Occipital lobe (tissue), 2 donors: ENCODE data around the gene OSBPL5. TPM values are rescaled to one million over a fixed set of nuclear protein-coding genes. Genes with fewer than 3 reads are reported as not detected.

Experiments
- DNase-seq: peaks from one replicate; lab custom pipeline; 2025; lab: John Stamatoyannopoulos, UW
- total RNA-seq: library from RNA; depleted of rRNA; stranded (reverse); fragments of >200 nt; gene quantifications from one replicate; pipeline ENCODE4 v1.2.3, GENCODE V29; 2014

The OSBPL5 gene, protein sequence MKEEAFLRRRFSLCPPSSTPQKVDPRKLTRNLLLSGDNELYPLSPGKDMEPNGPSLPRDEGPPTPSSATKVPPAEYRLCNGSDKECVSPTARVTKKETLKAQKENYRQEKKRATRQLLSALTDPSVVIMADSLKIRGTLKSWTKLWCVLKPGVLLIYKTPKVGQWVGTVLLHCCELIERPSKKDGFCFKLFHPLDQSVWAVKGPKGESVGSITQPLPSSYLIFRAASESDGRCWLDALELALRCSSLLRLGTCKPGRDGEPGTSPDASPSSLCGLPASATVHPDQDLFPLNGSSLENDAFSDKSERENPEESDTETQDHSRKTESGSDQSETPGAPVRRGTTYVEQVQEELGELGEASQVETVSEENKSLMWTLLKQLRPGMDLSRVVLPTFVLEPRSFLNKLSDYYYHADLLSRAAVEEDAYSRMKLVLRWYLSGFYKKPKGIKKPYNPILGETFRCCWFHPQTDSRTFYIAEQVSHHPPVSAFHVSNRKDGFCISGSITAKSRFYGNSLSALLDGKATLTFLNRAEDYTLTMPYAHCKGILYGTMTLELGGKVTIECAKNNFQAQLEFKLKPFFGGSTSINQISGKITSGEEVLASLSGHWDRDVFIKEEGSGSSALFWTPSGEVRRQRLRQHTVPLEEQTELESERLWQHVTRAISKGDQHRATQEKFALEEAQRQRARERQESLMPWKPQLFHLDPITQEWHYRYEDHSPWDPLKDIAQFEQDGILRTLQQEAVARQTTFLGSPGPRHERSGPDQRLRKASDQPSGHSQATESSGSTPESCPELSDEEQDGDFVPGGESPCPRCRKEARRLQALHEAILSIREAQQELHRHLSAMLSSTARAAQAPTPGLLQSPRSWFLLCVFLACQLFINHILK
- total RNA-seq: 31.2 TPM

DNA sequence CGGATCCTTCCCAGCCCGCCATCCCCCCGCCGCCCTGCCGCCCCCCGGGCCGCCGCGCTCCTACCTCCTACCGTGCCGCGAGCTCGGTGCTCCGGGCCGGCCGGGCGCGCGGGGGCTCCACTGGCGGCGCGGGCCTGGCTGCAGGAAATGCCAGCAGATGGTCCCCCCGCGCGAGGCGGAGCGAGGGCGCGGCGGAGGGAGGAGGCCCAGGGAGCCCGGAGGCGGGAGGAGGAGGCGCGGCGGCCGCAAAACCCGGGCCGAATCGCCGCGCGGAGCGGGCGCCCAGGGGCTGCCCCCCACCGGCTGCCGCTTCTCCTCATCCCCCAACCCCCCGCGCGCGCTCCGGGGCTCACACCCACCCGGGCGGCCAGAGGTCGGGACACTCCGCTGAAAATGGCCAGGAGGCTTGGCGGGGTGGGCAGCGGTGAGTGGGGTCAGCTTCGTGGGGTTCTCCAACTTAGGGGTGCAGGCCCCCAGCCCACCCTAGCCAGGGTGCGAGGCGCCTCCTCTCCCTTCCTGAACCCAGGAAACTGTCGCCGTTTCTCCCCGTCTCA is at the start of gene OSBPL5:
Gene OSBPL5, minus strand, starts transcription at position 159 of the 554 bp plus-strand sequence. CDS start 36,162 bp downstream, outside the sequence.
- DNase-seq: peak; percentile 48

DNA sequence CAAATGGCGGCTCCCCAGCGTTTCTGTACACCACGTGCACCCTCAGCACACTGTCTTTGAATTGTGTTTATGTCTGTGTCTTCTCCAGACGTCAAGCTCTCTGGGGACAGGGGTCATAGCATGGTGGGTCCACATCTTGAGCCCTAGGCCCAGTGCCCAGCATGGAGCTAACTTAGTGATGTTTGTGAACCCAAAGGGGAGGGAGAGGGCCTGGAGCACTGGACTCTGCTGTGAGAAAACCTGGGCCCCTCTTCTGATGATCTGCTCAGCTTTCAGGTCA is 49.2 kb upstream of the OSBPL5 start:
- DNase-seq: no peak

DNA sequence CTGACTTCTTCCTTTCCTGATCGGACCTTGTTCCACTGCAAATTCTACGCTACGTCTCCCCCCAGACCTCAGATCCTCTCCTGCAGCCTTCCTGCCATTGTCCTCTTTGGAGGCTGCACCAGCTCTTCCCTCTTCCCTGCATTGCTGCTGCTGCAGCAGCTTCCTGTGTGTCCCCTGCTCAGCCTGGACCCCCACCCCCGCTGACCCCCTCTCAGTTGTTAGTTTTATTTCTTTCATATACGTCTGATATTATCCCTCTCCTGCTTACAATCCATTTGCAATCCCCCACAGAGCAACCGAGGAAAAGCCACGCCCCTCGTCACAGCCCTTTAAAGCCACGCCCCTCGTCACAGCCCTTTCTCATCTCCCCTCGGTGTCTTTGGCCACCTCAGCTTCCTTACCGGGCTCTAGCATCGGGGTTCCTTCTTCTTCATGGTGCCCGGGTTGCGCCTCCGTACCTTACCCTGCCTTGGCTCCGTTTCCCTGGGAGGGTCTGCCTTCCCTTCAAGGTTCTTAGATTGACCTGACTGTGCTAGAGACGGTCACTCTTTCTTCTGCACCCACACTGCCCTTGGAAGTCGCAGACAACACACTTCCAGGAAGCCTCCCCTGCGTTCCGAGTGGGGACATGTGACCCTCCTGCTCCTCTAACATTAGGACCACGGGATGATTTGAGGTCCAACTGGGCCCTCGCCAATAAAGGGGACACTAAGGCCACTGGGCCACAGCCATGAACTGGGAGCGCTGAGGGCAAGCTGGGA is 48.7 kb upstream of the OSBPL5 start:
- DNase-seq: no peak

DNA sequence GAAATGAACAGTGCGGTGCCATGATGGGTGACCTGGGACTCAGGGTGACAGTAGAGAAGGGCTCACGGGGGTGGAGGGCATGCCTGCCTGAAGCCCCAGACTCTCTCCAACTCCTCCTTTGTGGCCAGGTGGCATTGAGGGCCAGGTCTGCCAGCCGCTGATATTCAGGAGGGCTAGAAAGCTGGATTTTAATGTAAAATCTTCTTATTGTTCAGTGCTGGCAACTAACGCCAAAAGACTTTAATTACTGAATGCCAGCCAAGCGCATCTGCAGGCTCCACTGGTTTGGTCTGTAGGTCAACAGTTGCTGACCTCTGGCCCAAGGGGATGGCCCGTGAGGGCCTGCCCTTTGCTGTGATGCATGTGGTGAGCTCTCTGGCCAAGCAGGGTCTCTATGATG is 43.2 kb upstream of the OSBPL5 start:
- no peak for DNase-seq

DNA sequence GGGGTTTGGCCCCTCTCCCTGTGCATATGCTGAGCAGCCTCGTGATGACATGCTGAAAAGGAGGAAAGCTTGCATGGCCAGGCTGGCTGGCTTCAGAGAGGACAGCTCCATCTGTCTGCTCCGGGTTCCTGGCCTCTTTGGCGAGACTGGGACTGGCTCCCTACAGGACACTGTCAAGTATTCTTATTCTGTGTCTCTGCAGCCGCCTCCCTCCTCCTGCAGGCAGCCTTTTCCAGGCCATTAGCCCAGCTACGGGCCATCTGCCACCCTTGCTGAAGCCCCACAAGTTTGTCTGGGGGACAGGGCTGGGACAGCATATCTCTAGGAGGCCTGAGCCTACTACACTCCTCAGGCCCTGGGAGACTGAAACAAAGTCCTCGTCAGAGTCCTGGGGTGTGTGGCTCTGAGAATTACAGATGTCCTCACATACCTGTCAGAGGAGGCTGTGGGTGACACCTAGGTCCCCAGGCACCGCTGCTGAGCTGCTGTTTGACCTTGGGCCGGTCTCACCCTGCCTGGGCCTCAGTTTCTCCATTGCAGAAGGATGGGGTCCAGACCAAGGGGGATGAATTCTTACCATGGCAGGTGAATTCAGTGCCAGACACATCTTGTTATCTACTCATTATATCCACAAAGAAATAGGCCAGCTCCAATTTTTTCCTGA is 42.5 kb upstream of the OSBPL5 start:
- DNase-seq: no peak

DNA sequence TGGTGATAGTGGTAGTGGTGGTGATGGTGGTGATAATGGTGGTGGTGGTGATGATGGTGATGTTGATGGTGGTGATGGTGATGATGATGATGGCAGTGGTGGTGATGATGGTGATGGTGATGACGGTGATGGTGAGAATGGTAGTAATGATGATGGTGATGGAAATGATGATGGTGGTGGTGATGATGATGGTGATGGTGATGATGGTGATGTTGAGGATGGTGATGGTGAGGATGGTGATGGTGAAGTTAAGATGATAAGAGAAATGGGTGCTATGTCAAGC is 41.8 kb upstream of the OSBPL5 start:
- DNase-seq: no peak

DNA sequence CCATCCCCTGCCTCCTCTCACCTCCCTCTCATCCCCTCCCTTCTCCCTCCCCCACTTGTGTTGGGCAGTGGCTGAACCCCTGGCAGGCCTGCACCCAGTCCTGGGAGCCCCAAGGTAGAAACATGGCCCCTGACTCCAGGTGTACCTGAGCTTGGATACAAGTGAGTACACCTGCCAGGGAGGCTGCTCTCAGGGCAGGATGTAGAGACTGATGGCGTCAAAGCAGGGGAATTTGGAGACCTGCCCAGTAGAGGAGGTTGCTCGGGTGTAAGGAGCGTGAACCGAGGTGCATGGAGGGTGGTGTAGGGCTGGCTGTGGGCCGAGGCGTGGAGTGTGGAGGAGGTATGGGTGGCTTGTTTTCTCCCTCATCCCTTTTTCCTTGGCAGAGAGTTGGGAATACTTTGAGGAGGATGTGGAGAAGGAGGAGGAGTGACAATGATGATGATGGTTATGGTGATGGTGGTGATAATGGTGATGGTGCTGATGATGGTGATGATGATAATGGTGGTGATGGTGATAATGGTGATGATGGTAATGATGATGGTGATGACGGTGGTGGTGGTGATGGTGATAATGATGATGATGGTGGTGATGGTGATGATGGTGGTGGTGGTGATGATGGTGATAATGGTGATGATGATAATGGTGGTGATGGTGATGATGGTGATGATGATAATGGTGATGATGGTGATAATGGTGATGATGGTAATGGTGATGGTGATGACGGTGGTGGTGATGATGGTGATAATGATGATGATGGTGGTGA is 41.2 kb upstream of the OSBPL5 start:
- no peak for DNase-seq

DNA sequence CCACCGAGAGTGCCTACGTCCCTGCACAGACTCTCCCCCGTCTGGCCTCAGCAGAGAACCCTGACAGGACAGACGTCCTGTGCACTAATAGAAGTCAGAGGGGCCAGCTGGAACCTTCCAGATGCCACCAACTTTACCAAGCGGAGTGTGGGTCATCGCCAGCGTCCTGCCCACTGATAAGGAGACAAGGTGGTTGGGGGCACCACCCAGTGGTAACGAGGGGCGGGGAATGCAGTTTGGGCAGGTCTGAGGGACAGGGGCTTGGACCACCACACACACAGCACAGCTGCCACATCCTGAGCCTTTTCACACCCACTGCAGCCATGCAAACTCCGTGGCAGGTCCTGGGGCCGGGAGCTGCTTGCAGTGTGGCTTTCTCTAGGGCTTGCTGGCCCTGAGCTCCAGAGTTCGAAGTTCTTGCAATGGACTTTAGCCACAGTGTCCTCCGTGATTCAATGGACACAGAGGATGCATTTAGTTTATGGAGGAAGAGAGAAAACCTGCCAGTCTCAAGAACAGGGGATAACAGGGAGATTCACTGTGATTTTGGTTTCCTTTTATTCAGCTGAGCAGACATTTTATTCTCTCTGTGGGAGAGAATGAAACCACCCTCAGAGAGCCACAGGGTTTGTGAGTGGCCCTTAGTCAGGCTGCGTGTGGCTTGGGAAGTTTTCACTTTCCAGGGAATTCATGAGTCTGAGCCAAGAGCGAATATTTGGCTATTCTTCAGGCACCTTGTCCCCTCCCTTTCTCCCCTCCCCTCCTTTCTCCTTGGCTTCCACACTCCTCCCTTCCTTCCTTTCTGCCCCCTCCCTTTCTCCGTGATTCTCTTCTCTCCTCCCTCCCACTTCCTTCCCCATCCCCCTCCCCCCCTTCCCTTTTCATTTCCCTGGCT is 40.4 kb upstream of the OSBPL5 start:
- no peak for DNase-seq

DNA sequence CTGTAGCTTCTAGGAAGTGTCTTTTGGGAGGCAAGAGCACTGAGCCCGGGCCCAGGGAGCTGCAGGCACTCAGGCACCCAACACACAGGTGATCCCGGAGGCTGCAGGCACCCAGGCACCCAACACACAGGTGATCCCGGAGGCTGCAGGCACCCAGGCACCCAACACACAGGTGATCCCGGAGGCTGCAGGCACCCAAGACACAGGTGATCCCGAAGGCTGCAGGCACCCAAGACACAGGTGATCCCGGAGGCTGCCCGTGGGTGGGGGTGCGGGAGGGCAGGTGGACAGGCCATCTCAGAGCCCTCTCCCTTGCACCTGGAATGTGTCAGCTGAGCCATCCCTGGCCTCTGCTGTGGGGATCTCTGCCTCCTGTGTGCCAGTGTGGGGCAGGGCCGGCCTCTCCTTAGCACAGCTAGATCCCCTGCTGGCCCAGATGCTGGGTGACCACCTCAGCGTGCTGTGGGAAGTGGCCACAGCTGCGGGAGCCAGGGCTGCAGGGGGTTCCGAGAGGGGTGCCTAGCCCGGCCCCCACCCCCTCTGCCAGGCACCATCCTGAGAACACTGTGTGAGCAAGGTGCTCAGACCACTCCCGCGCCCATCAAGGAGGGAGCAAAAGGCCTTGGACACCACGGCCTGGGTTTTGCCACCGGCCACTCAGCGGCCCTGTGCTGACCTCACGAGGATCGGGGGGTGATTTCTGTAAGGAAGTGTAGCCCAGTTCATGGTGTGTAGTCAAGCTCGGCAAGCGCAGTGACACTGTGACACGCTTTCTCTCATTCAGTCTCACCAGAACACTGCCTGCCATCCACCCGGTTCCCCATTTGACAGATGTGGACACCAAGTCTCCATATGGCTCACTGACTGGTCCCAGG is 39.3 kb upstream of the OSBPL5 start:
- DNase-seq: no peak

DNA sequence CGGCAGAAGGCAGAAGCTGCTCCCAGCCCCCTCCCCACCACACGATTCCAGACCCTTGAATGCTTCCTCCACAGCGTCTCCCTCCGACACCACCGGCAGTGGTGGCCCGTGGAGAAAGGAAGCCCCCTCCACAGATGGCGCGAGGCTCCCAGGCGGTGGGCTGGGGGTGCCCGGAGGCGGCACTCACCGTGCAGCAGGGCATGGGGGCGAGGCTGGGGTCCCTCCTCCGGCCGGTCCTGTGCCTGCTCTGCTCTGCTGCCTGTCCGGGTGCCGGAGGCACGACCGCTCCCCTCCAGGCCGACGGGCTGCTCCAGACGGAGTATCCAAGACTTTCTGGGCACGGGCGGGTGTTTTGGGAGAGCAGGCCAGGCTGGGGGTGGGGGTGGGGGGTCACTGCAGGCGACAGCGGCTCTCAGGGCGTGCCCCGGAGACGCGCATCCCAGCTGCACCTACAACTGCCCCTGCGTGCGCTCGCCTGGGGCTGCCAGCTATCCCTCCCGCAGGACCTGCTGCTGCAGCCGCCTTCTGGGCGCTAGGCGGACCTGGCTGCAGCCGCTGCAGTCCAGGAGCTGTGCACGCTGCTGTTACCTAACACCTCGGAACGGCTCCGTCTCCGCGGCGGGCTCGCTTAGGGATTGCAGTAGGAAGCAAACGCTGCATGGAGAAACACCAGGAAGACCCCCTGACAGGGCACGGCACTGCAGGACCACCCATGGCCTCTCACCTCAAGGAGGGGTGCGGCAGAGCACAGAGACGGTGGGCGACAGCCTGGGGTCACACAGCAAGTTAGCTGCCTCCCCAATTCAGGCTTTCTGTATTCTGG is 38.3 kb upstream of the OSBPL5 start:
- DNase-seq: no peak

DNA sequence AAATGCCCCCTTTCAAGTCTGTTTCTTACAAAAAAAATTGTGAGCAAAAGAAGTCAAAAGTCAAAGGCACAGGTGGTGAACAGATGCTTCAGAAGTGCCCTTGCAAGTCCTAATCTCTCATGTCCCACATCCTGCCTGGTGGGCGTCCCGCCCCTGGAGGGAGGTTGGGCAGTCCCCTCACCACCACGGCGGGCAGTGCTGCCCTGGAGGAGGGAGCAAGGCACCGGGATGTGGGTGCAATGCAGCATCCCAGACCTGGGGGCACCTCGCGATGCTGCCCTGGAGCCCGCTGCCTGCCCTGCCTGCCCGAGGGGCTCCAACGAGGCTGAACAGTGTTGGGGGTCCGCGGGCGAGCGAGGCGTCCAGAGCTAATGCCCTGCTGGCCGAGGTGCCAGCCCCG is 37.6 kb upstream of the OSBPL5 start:
- no peak for DNase-seq

DNA sequence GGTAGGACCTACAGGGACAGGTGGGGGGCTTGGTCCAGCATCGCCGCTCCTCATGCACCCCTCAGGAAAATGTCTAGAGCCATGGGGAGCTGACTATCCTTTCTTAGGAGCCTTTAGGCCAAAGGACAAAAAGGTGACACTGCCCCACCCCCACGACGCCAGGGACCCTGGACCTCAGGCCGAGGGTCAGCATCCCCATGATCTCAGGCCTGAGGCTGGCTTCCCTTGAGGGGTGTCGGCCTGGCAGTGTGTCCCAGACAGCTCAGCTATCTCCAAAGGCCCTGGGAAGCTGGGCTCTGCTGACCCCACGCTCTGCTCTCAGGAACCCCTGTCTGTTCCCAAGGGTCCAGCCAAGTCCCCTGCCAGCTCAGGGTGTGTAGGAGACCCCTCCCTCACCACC is 37.2 kb upstream of the OSBPL5 start:
- no peak for DNase-seq

DNA sequence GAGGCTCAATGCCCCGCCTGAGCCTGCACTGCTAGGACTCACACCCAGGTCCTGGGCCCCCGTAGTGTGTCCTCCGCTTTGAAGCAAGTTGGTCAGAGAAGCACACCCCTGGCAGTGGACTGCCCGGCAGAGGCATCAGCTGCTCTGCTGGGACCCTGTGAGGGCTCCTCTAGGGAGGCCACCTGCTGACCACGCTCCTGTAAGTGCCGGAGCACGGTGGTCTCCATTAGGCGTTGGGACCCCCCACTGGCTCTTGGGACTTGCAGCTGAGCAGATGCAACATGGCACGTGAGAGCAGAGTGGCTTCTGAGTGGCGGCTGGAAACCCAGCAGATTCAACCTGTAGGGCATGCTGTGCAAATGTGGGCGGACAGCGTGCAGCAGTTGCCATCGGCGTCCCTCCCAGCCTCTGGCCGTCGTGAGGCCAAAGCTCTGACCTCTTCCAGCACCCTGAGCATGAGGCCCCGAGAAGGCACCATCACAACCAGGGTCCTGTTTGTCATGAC is 36.6 kb upstream of the OSBPL5 start:
- DNase-seq: no peak

DNA sequence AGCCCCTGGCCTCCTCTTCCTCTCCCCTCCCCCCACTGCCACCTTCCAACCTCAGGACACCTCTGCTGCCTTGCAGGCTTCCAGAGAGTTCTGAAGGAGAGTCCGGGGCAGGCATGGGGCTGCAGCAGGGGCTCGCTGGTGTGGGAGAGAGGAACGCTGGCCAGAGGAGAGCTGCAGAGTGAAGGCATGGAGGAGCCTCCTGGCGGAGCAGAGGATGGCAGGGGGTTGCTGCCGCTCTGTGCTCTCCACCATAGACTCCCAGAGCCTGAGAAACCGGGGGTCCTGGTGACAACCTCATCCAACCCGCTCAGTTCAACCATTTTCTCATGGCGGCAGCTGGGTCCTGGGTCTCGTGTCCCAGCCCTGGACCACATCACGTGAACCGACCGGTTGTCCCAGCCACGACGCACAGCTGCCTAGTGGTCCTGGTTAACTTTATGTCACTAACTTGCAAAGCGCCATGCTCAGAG is 36.0 kb upstream of the OSBPL5 start:
- DNase-seq: no peak

DNA sequence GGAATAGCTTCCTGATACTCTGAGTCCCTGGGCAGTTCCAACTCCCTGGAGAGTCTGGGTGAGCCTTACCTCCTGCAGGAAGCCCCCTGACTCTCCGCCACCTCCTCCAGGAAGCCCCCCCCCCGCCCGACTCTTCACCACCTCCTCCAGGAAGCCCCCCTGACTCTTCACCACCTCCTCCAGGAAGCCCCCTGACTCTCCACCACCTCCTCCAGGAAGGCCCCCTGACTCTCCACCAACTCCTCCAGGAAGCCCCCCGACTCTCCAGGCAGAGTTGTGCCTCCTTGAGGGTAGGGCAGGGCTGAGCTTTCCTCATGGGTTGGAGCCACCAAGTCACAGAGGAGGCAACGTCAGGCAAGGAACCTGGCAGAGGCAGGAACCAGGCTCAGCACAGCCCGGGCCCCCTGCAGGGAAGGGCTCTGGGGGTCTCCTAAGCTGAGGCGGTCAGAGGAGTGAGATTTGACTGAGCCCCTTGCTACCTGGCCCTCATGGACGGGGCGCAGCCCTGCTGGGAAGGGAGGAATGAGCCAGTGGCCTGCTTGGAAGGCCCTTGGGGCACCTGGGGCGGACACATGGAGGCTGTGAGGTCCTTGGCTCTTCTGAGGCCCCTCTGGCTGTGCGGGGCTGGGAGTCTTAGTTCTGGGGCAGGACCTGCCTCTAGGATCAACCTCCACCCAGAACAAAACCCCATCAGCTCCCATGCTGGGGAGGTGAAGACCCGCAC is 35.4 kb upstream of the OSBPL5 start:
- no peak for DNase-seq

DNA sequence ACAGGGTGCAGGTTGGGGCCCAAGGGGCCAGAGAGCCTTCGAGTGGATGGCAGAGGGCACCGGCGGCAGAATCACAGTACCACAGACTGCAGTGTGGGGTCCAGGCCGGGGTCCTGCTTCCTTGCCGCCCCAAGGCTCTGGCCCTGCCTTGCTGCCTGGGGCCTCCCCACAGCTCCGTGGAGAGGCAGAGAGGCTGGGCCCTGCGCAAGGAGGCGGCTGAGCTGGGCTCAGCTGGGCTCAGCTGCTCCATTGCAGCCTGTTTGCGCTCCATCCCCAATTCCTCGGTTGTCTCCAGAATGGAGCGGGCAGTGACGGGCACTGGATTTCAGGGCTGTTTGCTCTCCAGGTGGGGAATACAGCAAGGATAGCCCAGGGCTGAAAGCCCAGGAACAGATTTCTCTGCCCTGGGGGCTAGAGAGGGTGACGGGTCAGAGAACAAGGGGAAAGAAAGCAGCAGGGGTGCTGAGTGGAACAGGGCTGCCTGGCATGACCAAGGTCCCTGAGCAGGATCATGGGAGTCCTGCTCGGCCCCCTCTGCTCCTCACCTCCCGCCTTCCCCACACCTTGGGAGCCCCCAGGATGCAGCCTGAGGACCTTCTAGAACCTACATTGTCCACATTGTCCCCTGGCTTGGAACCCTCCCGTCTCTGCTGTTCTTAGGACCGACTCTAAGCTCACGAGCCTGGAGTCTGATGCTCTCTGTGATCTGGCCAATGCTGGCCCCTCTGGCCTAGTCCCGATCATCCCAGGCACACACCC is 34.6 kb upstream of the OSBPL5 start:
- DNase-seq: no peak
